ENCODE results near the gene TREX2.

- TF ChIP-seq, protein P1, sequence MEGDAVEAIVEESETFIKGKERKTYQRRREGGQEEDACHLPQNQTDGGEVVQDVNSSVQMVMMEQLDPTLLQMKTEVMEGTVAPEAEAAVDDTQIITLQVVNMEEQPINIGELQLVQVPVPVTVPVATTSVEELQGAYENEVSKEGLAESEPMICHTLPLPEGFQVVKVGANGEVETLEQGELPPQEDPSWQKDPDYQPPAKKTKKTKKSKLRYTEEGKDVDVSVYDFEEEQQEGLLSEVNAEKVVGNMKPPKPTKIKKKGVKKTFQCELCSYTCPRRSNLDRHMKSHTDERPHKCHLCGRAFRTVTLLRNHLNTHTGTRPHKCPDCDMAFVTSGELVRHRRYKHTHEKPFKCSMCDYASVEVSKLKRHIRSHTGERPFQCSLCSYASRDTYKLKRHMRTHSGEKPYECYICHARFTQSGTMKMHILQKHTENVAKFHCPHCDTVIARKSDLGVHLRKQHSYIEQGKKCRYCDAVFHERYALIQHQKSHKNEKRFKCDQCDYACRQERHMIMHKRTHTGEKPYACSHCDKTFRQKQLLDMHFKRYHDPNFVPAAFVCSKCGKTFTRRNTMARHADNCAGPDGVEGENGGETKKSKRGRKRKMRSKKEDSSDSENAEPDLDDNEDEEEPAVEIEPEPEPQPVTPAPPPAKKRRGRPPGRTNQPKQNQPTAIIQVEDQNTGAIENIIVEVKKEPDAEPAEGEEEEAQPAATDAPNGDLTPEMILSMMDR (IDR thresholded peaks at IDR 0.05): no peak
- TF ChIP-seq POLR2A (IDR thresholded peaks at IDR 0.05): no peak
Measured at GRCh38 chrX:153475271-153475670, 29.4 kb upstream of the TREX2 start.

Data from Peyer's patch (tissue), 4 donors.